HG03175 (cell line): ENCODE data around the gene CARD19.

ENCODE experiments used
- ATAC-seq: cut with Tn5 transposase; IDR thresholded peaks from one replicate; pipeline ENCODE4 v1.9.1; 2021; ENCODE audit warnings: mild to moderate bottlenecking, moderate library complexity; ENCODE audit not compliant: unreplicated experiment

Gene CARD19

DNA sequence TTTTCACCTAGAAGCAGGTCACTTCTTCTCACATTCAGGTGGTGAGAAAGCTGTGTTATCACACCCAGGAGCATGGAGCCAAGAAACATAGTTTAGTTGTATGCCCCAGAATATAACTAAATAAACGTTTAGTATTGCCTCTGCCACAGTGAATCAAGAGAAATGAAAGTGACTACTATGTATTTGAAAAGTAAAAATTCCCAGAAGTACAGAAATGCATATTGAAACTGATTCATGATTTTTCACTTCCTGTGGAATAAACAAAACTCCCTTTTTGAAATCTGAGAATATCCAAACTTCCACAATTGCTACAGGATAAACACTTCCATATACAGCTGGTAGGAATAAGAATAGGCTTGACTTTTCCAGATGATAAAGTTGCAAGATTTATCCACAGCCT is 53.3 kb downstream of the CARD19 start:
- no peak for ATAC-seq

GRCh38 chr9:93151097-93151784 is 55.2 kb downstream of the CARD19 start:
- ATAC-seq, result no peak

DNA sequence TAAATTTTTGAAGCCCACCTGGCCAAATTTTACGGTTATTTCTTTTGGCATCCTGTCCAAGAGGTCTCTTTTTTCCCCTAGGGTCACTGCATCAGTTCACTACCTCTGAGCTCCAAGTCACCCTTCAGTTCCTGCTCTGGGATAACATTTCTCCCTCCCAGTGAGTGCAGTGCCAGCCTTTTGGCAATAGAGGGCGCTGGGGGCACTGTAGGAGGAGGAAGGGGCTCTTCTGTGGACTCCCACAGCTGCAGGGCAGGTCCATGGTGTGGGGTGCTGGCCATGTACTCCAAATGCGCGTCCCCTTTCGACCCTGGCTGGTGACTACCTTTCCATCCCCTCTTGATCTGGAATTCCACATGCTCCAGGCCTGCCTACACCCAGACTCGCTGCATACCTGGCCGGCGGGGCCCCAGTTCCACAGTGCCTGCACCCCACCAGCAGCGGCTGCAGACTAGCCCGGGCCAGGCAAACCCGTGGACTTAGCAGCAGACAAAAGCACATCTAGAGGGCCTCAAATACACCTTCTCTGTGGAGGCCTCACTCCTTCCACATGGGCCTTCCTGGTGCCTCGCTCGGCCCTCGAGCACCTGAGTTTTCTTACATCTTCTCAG is 58.4 kb downstream of the CARD19 start:
- no peak for ATAC-seq

- no peak for ATAC-seq
These were observed 59.9 kb downstream of the CARD19 start for GRCh38 chr9:93155716-93156474.

DNA sequence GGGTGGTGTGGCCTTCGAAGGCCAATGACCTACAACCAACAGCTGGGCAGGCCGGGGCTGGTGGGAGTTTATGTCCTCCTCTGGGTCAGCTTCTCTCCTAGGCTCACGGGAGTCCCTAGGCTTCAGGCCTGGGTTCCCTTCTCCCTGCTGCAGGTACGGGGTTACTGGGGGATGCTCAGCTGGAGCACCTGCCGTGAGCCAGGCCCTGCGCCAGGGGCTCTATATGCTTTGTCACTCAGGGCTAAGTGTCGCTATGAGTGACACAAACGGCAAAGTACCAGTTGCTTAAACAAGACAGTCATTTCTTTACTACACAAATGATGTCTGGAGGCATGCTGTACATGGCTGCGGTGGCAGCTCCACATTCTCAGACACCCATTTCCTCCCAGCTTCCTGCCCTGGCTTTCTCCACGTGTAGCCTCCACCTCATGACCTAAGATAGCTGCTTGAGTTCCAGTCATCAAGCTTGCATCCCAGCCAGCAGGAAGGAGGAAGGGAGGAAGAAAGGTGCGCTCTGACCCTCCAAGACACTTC is 60.5 kb downstream of the CARD19 start:
- no peak for ATAC-seq

- ATAC-seq, result peak; percentile 81
These were observed 63.8 kb downstream of the CARD19 start for GRCh38 chr9:93159601-93160471.

DNA sequence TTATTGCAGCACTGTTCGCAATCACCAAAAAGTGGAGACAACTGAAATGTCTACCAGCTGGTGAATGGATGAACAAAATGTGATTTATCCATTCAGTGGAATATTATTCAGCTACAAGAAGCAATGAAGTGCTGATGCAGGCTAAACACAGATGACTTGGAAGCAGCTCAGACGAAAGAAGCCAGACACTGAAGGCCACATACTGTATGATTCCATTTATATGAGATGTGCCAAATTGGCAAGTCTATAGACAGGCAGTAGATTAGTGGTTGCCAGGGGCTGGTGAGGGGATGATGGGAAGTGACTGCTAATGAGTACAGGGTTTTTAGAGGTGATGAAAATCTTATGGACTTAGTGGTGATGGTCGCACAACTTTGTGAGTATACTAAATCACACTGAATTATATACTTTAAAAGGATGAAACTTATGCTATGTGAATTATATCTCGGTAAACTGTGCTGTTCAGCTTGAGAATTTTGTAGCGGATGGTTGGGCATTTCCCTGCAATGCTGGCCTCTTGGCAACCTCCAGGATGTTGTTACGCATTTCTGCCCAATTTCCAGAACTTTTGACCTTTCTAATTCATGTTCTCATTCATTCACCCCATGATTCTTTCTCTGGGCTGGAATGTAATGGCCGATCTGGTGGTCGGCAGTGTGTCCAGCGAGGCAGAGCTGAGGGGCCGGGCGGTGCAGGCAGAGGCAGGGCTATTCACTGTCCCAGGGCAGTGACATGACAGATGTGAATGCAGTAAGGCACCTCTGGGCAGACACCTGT is 66.0 kb downstream of the CARD19 start:
- no peak for ATAC-seq
